ENCODE results near the gene SYTL3. TPM values are rescaled to one million over a fixed set of nuclear protein-coding genes. Genes with fewer than 3 reads are reported as not detected.
A peak's percentile ranks its signal among the peaks of the same experiment; 100 is the strongest.
"Not testable (repeated sequence)": the region's sequence is repeated elsewhere in the genome, so short reads cannot be mapped to it uniquely, and the experiment has no call there.

The SYTL3 gene
- total RNA-seq, 1 donor from 2014 or later: 102 TPM

DNA sequence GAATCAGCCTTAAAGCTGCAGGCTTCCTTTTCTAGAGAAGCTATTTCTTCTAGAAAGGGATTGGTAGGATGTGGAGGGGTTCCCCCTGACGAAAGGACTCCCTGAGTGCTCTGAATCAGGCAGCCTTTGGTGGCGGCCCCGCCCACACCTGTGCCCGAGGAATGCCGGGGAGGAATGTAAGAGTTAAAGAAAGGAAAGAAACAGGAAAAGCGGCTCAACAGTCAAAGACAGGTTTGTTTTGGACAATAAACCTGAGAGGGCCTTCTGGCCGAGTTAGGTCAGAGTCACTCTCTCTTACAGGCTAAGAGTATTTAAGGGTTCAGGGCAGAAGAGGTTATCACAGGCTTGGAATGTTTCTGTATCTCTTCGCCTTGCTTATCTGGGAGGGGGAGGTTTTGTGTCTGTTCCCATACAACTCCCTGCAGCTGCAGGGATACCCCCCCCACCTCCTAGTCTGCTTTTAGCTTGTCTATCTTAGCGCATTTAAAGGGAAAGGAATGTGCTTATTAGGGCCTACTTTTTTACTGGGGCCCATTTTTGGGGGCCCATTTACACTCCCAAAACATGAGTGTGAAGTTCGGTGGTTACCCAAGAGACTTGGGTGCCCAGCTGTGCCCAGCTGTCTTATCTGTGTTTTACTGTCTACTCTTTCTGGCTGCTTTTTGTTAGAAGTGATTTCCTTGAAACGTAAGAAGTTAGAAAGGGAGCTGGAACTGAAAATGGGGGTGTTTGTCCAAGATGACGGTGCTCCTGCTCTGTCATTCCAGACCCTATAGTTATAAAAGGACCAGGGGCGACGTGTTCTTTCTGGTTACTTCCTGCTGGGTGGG lies 38.1 kb upstream of the SYTL3 start:
- no peaks in the 10 kb centered on the region for H3K4me1 Mint-ChIP-seq
- H3K27ac Mint-ChIP-seq: no peak overlapping the region
- DNase-seq: no peak
- H3K9me3 Mint-ChIP-seq: peaks cover 5% of the 10 kb centered on the region
- peaks cover 65% of the 10 kb centered on the region for H3K36me3 Mint-ChIP-seq (ENCODE audit: low read depth)
- intact Hi-C loops (cut with micrococcal nuclease): no loop called here
- H3K27me3 Mint-ChIP-seq: no peaks in the 10 kb centered on the region
- no peak overlapping the region for H3K4me3 Mint-ChIP-seq

GRCh38 chr6:158614606-158615005 lies 35.2 kb upstream of the SYTL3 start:
- H3K4me1 Mint-ChIP-seq: not testable (repeated sequence)

GRCh38 chr6:158618289-158618688 lies 31.6 kb upstream of the SYTL3 start:
- Mint-ChIP-seq H3K4me1 (peaks cover 15% of the 10 kb centered on the region), H3K36me3 (ENCODE audit: low read depth) (peaks cover 66% of the 10 kb centered on the region)
- H3K9me3 Mint-ChIP-seq; H3K4me3 Mint-ChIP-seq; H3K27me3 Mint-ChIP-seq; H3K27ac Mint-ChIP-seq; intact Hi-C loops (cut with micrococcal nuclease); DNase-seq: not testable (repeated sequence)

More at GRCh38 chr6:158614606-158615005, 35.2 kb upstream of the SYTL3 start:
- DNase-seq; H3K4me3 Mint-ChIP-seq; H3K27ac Mint-ChIP-seq; H3K9me3 Mint-ChIP-seq; H3K27me3 Mint-ChIP-seq; intact Hi-C loops (cut with micrococcal nuclease): not testable (repeated sequence)
- H3K36me3 Mint-ChIP-seq (ENCODE audit: low read depth): peaks cover 73% of the 10 kb centered on the region

DNA sequence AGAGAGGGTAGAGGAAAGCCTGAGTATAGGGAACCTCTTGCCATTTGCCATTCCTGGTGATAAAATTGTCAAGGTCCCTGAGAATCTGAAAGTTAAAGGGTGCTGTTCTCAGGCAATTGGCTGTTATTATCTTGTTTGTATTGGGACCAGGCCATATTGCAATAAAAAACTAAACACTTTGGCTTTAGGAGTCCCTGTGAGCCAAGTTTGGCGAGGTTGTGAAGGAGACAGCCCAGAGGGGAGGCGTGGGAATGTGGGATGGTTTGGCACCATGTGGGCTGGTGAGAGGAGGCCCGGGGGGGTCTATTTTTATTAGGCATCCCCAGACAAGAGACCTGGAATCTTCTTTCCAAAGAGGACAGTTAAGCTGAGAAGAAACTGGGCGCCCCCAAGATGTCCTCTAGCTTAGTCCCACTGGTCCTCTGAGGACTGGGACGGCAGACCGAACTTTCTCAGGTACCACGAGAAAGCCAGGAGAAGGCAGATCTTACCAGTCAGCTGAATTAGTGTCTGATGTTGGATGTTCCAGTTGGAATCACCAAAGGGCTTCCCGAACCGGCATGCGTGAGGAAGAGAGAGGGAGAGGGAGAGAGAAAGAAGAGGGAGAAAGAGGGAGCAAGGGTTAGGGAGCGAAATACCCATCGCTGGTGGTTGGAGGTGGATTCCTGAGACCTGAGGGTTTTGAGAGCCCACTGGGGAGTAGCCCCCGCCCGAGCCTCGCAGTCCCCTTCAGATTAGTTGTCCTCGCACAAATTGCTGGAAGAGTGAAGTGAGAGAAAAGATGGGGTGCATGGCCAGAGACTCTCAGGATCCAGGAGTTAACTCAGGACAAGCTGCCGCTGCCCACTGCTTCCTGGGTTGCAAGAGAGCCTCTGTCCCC lies 29.7 kb upstream of the SYTL3 start:
- Mint-ChIP-seq H3K9me3 (peaks cover 2% of the 10 kb centered on the region), H3K4me1 (peaks cover 15% of the 10 kb centered on the region), H3K4me3 (no peak overlapping the region), H3K27me3 (no peaks in the 10 kb centered on the region), H3K27ac (peak overlapping the region; percentile 78), H3K36me3 (ENCODE audit: low read depth) (peaks cover 59% of the 10 kb centered on the region)
- no peak for DNase-seq
- intact Hi-C loops (cut with micrococcal nuclease): no loop called here

GRCh38 chr6:158620963-158621693 lies 28.7 kb upstream of the SYTL3 start:
- peaks cover 57% of the 10 kb centered on the region for H3K36me3 Mint-ChIP-seq (ENCODE audit: low read depth)
- DNase-seq: no peak
- intact Hi-C loops (cut with micrococcal nuclease): no loop called here

DNA sequence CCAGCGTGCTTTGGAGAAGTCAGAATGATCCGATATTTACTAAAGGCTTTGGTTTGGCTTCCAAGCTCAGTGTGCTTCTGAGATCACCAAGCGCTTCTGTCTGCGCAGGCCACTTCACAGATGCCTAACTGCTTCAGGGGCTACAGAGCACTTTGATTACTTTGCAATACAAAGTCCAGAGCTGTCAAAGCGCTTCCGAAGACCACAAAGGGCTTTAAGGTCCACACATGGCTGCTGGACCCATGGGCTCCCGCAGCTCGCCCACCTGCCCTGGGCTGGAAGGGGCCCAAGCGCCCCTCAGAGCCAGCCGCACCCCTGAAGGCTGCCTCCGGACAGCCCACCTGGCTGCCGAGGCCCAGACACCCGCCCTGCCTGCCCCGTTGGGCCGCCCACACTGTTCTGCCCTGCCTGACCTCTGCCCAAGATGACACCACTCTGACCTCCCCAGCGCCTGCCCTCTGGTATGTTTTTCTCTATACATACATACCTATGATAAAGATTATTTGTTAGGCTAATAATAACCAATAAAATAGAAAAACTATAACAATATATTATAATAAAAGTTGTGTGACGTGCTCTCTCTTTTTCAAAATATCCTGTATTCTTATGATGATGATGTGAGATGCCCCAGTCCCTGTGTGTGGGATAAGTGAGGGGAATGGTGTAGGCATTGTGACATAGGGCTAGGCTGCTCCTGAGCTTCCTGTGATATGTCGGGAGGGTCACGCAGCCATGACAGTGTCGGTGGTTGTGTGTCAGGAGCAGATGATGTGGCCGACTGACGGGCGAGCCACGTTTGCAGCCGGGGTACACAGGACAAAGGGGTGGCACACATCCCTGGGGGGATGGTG lies 27.9 kb upstream of the SYTL3 start:
- DNase-seq: no peak
- H3K27me3 Mint-ChIP-seq: no peaks in the 10 kb centered on the region
- H3K9me3 Mint-ChIP-seq: no peaks in the 10 kb centered on the region
- H3K36me3 Mint-ChIP-seq (ENCODE audit: low read depth): peaks cover 57% of the 10 kb centered on the region
- intact Hi-C loops (cut with micrococcal nuclease): no loop called here
- peaks cover 15% of the 10 kb centered on the region for H3K4me1 Mint-ChIP-seq
- no peak overlapping the region for H3K27ac Mint-ChIP-seq
- no peak overlapping the region for H3K4me3 Mint-ChIP-seq

More at GRCh38 chr6:158620963-158621693, 28.7 kb upstream of the SYTL3 start:
- H3K27me3 Mint-ChIP-seq: no peaks in the 10 kb centered on the region
- peaks cover 15% of the 10 kb centered on the region for H3K4me1 Mint-ChIP-seq
- H3K4me3 Mint-ChIP-seq: no peak overlapping the region
- no peak overlapping the region for H3K27ac Mint-ChIP-seq
- no peaks in the 10 kb centered on the region for H3K9me3 Mint-ChIP-seq

DNA sequence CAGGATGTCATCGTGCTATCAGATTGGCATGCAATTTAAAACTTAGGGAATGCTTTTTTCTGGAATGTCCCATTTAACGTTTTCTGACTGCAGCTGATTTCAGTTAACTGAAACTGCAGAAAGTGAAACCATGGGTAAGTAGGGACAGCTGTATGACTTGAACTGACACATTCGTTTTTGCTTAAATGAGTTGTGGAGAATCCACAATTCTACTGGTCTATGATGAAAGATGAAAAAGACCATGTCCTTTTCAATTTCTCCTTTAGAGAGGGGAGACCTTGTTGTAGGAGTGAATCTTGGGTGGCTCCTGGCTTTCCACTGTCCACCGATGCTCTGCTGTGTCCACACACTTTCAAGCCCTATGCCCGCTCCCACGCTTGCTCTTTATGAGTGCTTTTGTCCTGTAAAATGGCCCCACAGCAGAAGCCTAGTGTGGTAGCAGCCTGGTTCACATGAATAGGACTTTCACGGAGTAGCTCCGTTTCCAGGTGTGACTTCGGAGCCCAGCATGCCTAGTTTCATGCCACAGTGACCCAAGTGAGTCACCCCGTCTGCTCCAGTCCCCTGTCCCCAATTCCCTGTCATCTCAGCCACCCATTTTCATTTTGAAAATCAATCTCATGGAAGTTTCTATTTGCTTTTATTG lies 27.2 kb upstream of the SYTL3 start:
- Mint-ChIP-seq H3K27ac (peak overlapping the region; percentile 14), H3K9me3 (no peaks in the 10 kb centered on the region), H3K27me3 (no peaks in the 10 kb centered on the region), H3K4me3 (no peak overlapping the region), H3K4me1 (peaks cover 15% of the 10 kb centered on the region), H3K36me3 (ENCODE audit: low read depth) (peaks cover 57% of the 10 kb centered on the region)
- intact Hi-C loops (cut with micrococcal nuclease): no loop called here
- DNase-seq: no peak

DNA sequence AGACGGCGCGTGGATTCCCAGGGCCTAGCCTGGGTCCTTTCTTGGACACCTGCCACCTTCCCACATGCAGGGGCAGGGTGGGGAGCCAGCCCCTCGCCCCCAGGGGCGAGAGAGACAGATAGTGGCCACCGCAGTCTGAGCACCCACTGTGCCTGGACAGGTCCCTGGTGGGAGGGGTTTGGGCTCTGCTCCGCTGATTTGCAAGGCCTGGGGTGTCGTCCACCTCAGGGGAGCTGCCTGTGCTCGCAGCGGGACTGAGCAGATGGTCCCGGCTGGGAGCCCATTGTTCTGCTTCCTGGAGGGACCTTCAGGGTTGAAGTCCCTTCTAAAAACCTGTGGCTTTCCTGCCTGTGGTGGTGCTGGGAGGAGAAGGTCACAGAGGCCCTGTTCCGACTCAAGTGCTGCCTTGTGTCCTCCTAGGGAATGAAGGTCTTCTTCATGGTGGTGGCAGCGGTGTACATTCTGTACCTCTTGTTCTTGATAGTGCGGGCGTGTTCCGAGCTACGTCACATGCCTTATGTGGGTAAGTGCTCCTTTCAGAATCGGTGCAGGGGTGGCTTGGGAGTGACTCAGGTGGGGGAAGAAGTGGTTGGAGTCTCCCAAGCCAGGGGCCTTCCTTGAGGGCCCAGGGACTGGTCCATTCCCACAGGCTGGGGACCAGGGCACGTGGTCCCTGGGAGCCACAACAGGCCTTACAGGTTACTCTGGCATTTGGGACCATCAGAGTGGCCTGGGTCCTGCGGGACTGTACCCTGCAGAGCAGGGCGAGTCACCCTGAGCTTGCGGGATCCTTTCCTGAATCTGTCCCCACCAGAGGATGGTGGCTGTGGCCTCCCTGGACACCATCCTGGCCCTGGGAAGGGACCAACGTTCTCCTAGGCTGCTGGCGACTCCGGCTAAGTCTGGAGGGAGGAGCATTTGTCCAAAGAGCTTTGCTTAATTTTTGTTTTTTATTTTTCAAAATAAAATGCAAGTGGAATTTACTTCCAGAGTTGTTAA lies 24.9 kb upstream of the SYTL3 start:
- DNase-seq: no peak
- Mint-ChIP-seq H3K36me3 (ENCODE audit: low read depth) (peaks cover 49% of the 10 kb centered on the region), H3K27ac (peak overlapping the region; percentile 51), H3K4me1 (peaks cover 17% of the 10 kb centered on the region), H3K27me3 (no peaks in the 10 kb centered on the region), H3K4me3 (no peak overlapping the region), H3K9me3 (no peaks in the 10 kb centered on the region)
- intact Hi-C loops (cut with micrococcal nuclease): no loop called here

- no peaks in the 10 kb centered on the region for H3K27me3 Mint-ChIP-seq
- H3K4me1 Mint-ChIP-seq: peaks cover 14% of the 10 kb centered on the region
- peaks cover 43% of the 10 kb centered on the region for H3K36me3 Mint-ChIP-seq (ENCODE audit: low read depth)
- intact Hi-C loops (cut with micrococcal nuclease): no loop called here
- DNase-seq: no peak
- no peak overlapping the region for H3K4me3 Mint-ChIP-seq
- peak overlapping the region; percentile 3 for H3K27ac Mint-ChIP-seq
- H3K9me3 Mint-ChIP-seq: no peaks in the 10 kb centered on the region
These were observed 24.0 kb upstream of the SYTL3 start for GRCh38 chr6:158625881-158626305.

GRCh38 chr6:158626360-158627167 lies 23.3 kb upstream of the SYTL3 start:
- no peaks in the 10 kb centered on the region for H3K9me3 Mint-ChIP-seq
- intact Hi-C loops (cut with micrococcal nuclease): no loop called here
- no peaks in the 10 kb centered on the region for H3K27me3 Mint-ChIP-seq
- H3K4me1 Mint-ChIP-seq: peaks cover 19% of the 10 kb centered on the region
- H3K36me3 Mint-ChIP-seq (ENCODE audit: low read depth): peaks cover 46% of the 10 kb centered on the region
- no peak for DNase-seq
- H3K4me3 Mint-ChIP-seq: no peak overlapping the region
- peak overlapping the region; percentile 34 for H3K27ac Mint-ChIP-seq

DNA sequence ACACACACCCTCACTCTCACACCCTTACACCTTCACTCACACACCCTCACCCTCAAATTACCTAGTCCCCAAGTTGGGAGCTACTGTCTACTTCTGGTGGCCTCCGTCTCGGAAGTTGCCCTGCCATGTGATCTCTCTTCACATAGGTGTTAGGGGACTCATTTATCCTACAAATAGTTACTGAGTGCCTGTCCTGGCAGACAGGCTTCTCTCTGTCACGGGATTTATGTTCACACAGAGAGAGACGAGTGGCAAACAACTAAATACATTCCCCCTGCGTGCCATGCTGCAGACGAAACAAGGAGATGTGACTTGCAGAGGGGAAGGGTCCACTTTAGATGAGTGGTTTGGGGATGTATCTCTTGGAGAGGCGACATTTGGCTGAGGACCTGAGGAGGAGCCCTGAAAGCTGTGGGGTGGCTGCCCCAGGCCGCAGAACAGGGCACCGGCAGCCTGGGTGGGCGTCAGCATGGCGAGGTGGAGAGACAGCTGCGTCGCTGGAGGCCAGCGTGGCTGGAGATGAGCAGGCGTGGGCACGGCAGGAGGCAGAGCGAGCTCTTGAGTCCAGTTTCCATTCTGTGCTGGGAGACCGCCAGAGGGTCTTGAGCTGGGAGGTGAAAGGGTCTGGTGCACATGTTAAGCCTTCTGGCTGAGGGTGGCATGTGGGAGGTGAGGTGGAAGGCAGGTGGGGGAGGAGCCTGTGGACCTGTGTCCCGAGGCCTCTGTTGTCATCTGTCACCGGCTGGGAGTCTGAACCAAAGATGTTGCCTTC lies 22.5 kb upstream of the SYTL3 start:
- H3K36me3 Mint-ChIP-seq (ENCODE audit: low read depth): peaks cover 53% of the 10 kb centered on the region
- no peak for DNase-seq
- H3K4me1 Mint-ChIP-seq: peaks cover 21% of the 10 kb centered on the region
- peak overlapping the region; percentile 48 for H3K27ac Mint-ChIP-seq
- H3K4me3 Mint-ChIP-seq: no peak overlapping the region
- intact Hi-C loops (cut with micrococcal nuclease): no loop called here
- H3K27me3 Mint-ChIP-seq: no peaks in the 10 kb centered on the region
- no peaks in the 10 kb centered on the region for H3K9me3 Mint-ChIP-seq
